Esophagus muscularis mucosa (tissue), 3 donors: ENCODE measurements around the gene CT83.

ENCODE experiments used
- CTCF ChIP-seq, 3 experiments: fragments of 200-600 bp in 2 of 3; fragments of 450-650 bp in 1 of 3; sonication (generic) in 2 of 3; IDR thresholded peaks; one replicate each; pipeline ENCODE4 v1.5.1; 2017 to 2019; ENCODE audit warnings: antibody characterized with exemption in 3 of 3, mild to moderate bottlenecking in 2 of 3, moderate library complexity in 1 of 3
- POLR2A ChIP-seq: fragments of 450-650 bp; IDR thresholded peaks from one replicate; pipeline ENCODE4 v1.6.1; 2017; ENCODE audit warnings: antibody characterized with exemption, moderate library complexity, mild to moderate bottlenecking, low read depth
- POLR2AphosphoS5 ChIP-seq, 2 donors: sonication (generic); formaldehyde crosslinking; IDR thresholded peaks; one replicate each; pipeline ENCODE4 v1.6.1; 2017; ENCODE audit warnings: antibody characterized with exemption in 2 of 2

- no peak for TF ChIP-seq CTCF (IDR thresholded peaks at IDR 0.05)
- no peak for TF ChIP-seq POLR2A
- TF ChIP-seq POLR2AphosphoS5 (IDR thresholded peaks at IDR 0.05): no peak
Measured at GRCh38 chrX:116435597-116435996, 27.2 kb downstream of the CT83 start.
